K562 (cell line): ENCODE measurements around the gene ZNF618. TPM values are rescaled to one million over a fixed set of nuclear protein-coding genes. Genes with fewer than 3 reads are reported as not detected.

Experiments
- ATAC-seq: fragments of 200-7000 bp; cut with Tn5 transposase; 3 replicates; pipeline ENCODE4 v1.9.1; 2020; ENCODE audit warnings: moderate library complexity
- BruUV-seq: library from RNA; stranded (reverse); fragments of 400-500 nt; replicated peaks from 2 replicates; lab custom pipeline; 2021; lab: Mats Ljungman, UMichigan
- CTCF ChIA-PET: fragments of 300-600 bp; formaldehyde crosslinking; extraction: SDS; loops from one replicate; lab custom pipeline; 2021; ENCODE audit warnings: low intra/inter-chr PET ratio; lab: Yijun Ruan, JAX
- POLR2A ChIA-PET: fragments of 300-600, 350-650 bp; sonication (Branson Sonifier 250); formaldehyde crosslinking; extraction: SDS; loops from one replicate; lab custom pipeline; 2021; ENCODE audit warnings: antibody characterized with exemption, inconsistent platforms; lab: Yijun Ruan, JAX
- DNase-seq, 4 experiments: peaks; one replicate each; pipeline versions ENCODE4 v3.0.0 to v3.0.0-alpha.2; 2011 to 2018; ENCODE audit warnings: low spot score in 3 of 4, mixed read lengths in 3 of 4; ENCODE audit errors: extremely low read depth in 1 of 4
- FAIRE-seq: peaks from 2 replicates; lab custom pipeline; 2011; peaks lifted over from hg19 to GRCh38; lab: Jason Lieb, UNC
- H2AFZ ChIP-seq: 2 replicates; pipeline ENCODE4 v1.6.0; 2011; ENCODE audit warnings: low read depth, low read length, control low read depth, inconsistent platforms
- H3K27ac ChIP-seq: fragments of 200-600 bp; 3 replicates; pipeline ENCODE4 v1.8.0; 2011; ENCODE audit warnings: low read depth, mild to moderate bottlenecking, control low read depth, inconsistent platforms, low read length, moderate library complexity, mixed read lengths; ENCODE audit errors: extremely low read depth
- H3K27me3 ChIP-seq, 2 experiments: fragments of 300-600 bp in 1 of 2; 2 replicates in 1 of 2; 3 replicates in 1 of 2; pipeline versions ENCODE4 v1.6.0 to v1.8.0; 2011; ENCODE audit warnings: inconsistent platforms in 2 of 2, low read length in 2 of 2, mild to moderate bottlenecking in 1 of 2, mixed read lengths in 1 of 2, moderate library complexity in 1 of 2; ENCODE audit not compliant: control insufficient read depth in 2 of 2, insufficient read depth in 2 of 2
- H3K36me3 ChIP-seq: fragments of 300-600 bp; 3 replicates; pipeline ENCODE4 v1.8.0; 2011; ENCODE audit warnings: mild to moderate bottlenecking, low read length, inconsistent platforms; ENCODE audit not compliant: control insufficient read depth, insufficient read depth
- H3K4me1 ChIP-seq, 2 experiments: fragments of 200-600 bp in 1 of 2; replicated peaks in 1 of 2; 2 replicates in 1 of 2; 3 replicates in 1 of 2; pipeline versions ENCODE4 v1.5.1 to v1.8.0; 2011; ENCODE audit warnings: inconsistent platforms in 2 of 2, low read length in 2 of 2, mild to moderate bottlenecking in 1 of 2, mixed read lengths in 1 of 2, moderate library complexity in 1 of 2; ENCODE audit not compliant: control insufficient read depth in 2 of 2, insufficient read depth in 2 of 2
- H3K4me2 ChIP-seq: 2 replicates; pipeline ENCODE4 v1.6.1; 2011; ENCODE audit warnings: low read length, control low read depth, inconsistent platforms, mixed read lengths; ENCODE audit not compliant: insufficient read depth
- H3K4me3 ChIP-seq: fragments of 200-600 bp; sonication (generic), shearing (Covaris generic); 2 replicates; pipeline ENCODE4 v1.5.1; 2016; ENCODE audit warnings: control low read depth, inconsistent platforms
- H3K79me2 ChIP-seq: fragments of 200-600 bp; 3 replicates; pipeline ENCODE4 v1.8.0; 2011; ENCODE audit warnings: low read length, inconsistent platforms; ENCODE audit not compliant: control insufficient read depth, insufficient read depth
- H3K9ac ChIP-seq, 2 experiments: 2 replicates each; pipeline versions ENCODE4 v1.6.0 to v1.6.1; 2011; ENCODE audit warnings: low read depth in 2 of 2, low read length in 2 of 2, control low read depth in 1 of 2, inconsistent platforms in 1 of 2, mild to moderate bottlenecking in 1 of 2, mixed read lengths in 1 of 2; ENCODE audit not compliant: insufficient read depth in 1 of 2
- H3K9me1 ChIP-seq: one replicate; pipeline ENCODE4 v1.6.0; 2011; ENCODE audit warnings: inconsistent platforms, mild to moderate bottlenecking, low read length, moderate library complexity; ENCODE audit not compliant: control insufficient read depth, insufficient read depth
- H3K9me3 ChIP-seq: replicated peaks from 2 replicates; pipeline ENCODE4 v1.5.1; 2011; ENCODE audit warnings: low read depth, low read length, inconsistent platforms; ENCODE audit not compliant: control insufficient read depth, insufficient read depth
- H4K20me1 ChIP-seq: replicated peaks from 2 replicates; pipeline ENCODE4 v1.6.1; 2011; ENCODE audit warnings: low read length, inconsistent platforms, mixed read lengths; ENCODE audit not compliant: control insufficient read depth, insufficient read depth
- BMI1 ChIP-seq: fragments of 150-350 bp; IDR thresholded peaks from 2 replicates; pipeline ENCODE4 v1.6.1; 2014; ENCODE audit warnings: low read length
- BRD4 ChIP-seq: fragments of 200-600 bp; sonication (generic); IDR thresholded peaks from 2 replicates; pipeline ENCODE4 v1.6.1; 2017; ENCODE audit warnings: inconsistent platforms
- CHD2 ChIP-seq: IDR thresholded peaks from 2 replicates; pipeline ENCODE4 v1.6.1; 2011; ENCODE audit warnings: low read depth, low read length
- EHMT2 ChIP-seq: fragments of 450-650 bp; IDR thresholded peaks from 2 replicates; pipeline ENCODE4 v1.6.1; 2018; ENCODE audit warnings: antibody characterized with exemption
- ETV1 ChIP-seq: fragments of 450-650 bp; conservative IDR thresholded peaks from 2 replicates; pipeline ENCODE4 v1.6.1; 2016; ENCODE audit warnings: missing genetic modification characterization, control low read depth, low read depth, missing compliant biosample characterization
- GATAD2A ChIP-seq: fragments of 450-650 bp; IDR thresholded peaks from 2 replicates; pipeline ENCODE4 v1.6.1; 2017
- L3MBTL2 ChIP-seq: fragments of 450-650 bp; IDR thresholded peaks from 2 replicates; pipeline ENCODE4 v1.6.1; 2016; ENCODE audit warnings: mild to moderate bottlenecking, moderate library complexity
- NR2C2 ChIP-seq, 2 experiments: fragments of 200-800 bp in 1 of 2; sonication (Bioruptor generic) in 1 of 2; sonication (generic) in 1 of 2; formaldehyde crosslinking in 1 of 2; IDR thresholded peaks; 2 replicates each; pipeline versions ENCODE4 v1.6.1 to v1.8.0; 2016 to 2022; ENCODE audit warnings: mild to moderate bottlenecking in 1 of 2, missing compliant biosample characterization in 1 of 2, missing genetic modification characterization in 1 of 2, missing genetic modification reagents in 1 of 2
- POLR3G ChIP-seq: IDR thresholded peaks from 2 replicates; pipeline ENCODE4 v1.6.1; 2011; ENCODE audit not compliant: insufficient read length, insufficient replicate concordance; ENCODE audit errors: extremely low read depth
- TEAD4 ChIP-seq, 2 experiments: sonication (generic) in 1 of 2; formaldehyde crosslinking in 1 of 2; IDR thresholded peaks; 2 replicates each; pipeline versions ENCODE4 v1.6.1 to v1.8.0; 2012 to 2022; ENCODE audit warnings: borderline replicate concordance in 1 of 2, inconsistent platforms in 1 of 2, low read length in 1 of 2, mild to moderate bottlenecking in 1 of 2, missing genetic modification reagents in 1 of 2
- ZC3H11A ChIP-seq: IDR thresholded peaks from 2 replicates; pipeline ENCODE4 v1.6.1; 2012; ENCODE audit warnings: low read depth, low read length, improper control_type of control experiment
- ZNF764 ChIP-seq: fragments of 250-450 bp; sonication (Bioruptor Pico); IDR thresholded peaks from 2 replicates; pipeline ENCODE4 v1.4.0; 2020; ENCODE audit warnings: low read depth, mild to moderate bottlenecking, moderate library complexity
- WGBS: fragments of 100-300 bp; shearing (Covaris generic); methylation state at CpG from one replicate; pipeline ENCODE4 v1.1.6; 2016; ENCODE audit warnings: low coverage, mixed read lengths; ENCODE audit not compliant: insufficient coverage; ENCODE audit errors: missing lambda C conversion rate; 5-methylcytosine and 5-hydroxymethylcytosine counted together
- in situ Hi-C: fragments of 300-500 bp; cut with MboI; formaldehyde crosslinking; loops from 4 replicates; pipeline ENCODE4 v1.15.0; 2018; ENCODE audit warnings: inconsistent platforms, mixed read lengths
- intact Hi-C: fragments of 100-400 bp; cut with micrococcal nuclease; formaldehyde crosslinking; loops from 2 replicates; pipeline ENCODE4 v1.14.2; 2022
- polyA plus RNA-seq, 8 experiments: library from polyadenylated mRNA; depleted of rRNA in 4 of 8; stranded (reverse) in 5 of 8; unstranded in 3 of 8; fragments of >200 nt; fragmentation: Nextera tagmentation in 2 of 8; fragmentation: Illumina TruSeq in 1 of 8; extraction: Ambion mirVana in 2 of 8; extraction: Trizol in 1 of 8; gene quantifications; 2 replicates each; pipeline versions ENCODE4 v1.2.1 to v1.2.3, GENCODE V29; 2011 to 2014; ENCODE audit warnings: inconsistent platforms in 1 of 8, missing spikeins in 1 of 8
- total RNA-seq, 7 experiments: library from RNA; depleted of rRNA in 6 of 7; stranded (reverse); fragments of >200 nt in 6 of 7; fragmentation: Illumina TruSeq in 2 of 7; extraction: Trizol in 2 of 7; gene quantifications; 2 replicates each; pipeline versions ENCODE4 v1.2.1 to v1.2.3, GENCODE V29; 2011 to 2021; ENCODE audit warnings: low replicate concordance in 1 of 7
- TF ChIP-seq, protein P1 (sequence below): sonication (generic); formaldehyde crosslinking; IDR thresholded peaks from 2 replicates; pipeline ENCODE4 v1.8.1; 2023; ENCODE audit warnings: mild to moderate bottlenecking, missing genetic modification reagents, moderate library complexity
- TF ChIP-seq, protein P2 (sequence below): sonication (generic); IDR thresholded peaks from 2 replicates; pipeline ENCODE4 v1.6.1; 2016
- TF ChIP-seq, protein P3 (sequence below): fragments of 250-450 bp; sonication (Bioruptor Pico); IDR thresholded peaks from 2 replicates; pipeline ENCODE4 v1.5.0; 2021
- TF ChIP-seq, protein P4 (sequence below): conservative IDR thresholded peaks from 2 replicates; pipeline ENCODE4 v1.6.1; 2011; ENCODE audit warnings: low read depth, mild to moderate bottlenecking, low read length; ENCODE audit not compliant: control insufficient read depth

Gene ZNF618
- total and polyA plus RNA-seq, 9 of the 15 experiments (the other 6 are each of a cell fraction or from before 2014, with no cell fraction given), result 0.08 to 13.7 (median 3.4) TPM

DNA sequence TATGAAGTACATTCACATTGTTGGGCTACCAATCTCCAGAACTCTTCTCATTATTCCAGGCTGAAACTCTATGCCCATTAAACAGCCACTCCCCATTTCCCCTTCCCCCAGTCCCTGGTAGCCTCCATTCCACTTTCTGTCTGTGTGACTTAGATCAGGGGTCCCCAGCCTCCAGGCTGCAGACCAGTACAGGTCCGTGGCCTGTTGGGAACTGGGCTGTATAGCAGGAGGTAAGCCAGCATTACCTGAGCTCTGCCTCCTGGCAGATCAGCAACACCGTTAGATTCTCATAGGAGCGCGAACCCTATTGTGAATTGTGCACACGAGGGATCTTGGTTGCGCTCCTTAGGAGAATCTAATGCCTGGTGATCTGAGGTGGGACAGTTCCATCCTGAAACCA is 23.1 kb downstream of the ZNF618 start:
- CTCF ChIA-PET, result no interaction called here
- WGBS, result 37% methylated on average over 6 of the region's 6 CpGs
- no peak for DNase-seq

More for the DNA sequence above, 23.1 kb downstream of the ZNF618 start:
- Histone ChIP-seq H3K9me3 (no peaks in the 10 kb centered on the region), H4K20me1 (no peaks in the 10 kb centered on the region), H3K27me3 (peaks cover 0 to 18% of the 10 kb centered on the region in 2 experiments; a peak in 3 of 5 replicates), H3K9ac (no peak overlapping the region), H3K4me1 (no peaks in the 10 kb centered on the region), H3K27ac (no peak overlapping the region), H3K79me2 (0 out of 3 replicates have a peak, but pooled peaks cover 3% of the 10 kb centered on the region), H3K9me1 (no peaks in the 10 kb centered on the region), H2AFZ (no peak overlapping the region), H3K4me3 (no peak overlapping the region), H3K4me2 (no peak overlapping the region), H3K36me3 (no peaks in the 10 kb centered on the region)
- no TSS peak for BruUV-seq
- intact Hi-C loops, result no loop called here
- FAIRE-seq (no peak), ATAC-seq (no peak)
- POLR2A ChIA-PET, result interaction anchor here (0.6 kb wide), 1 partner anchor 37 kb away, joined by 3 read pairs; no protein-coding TSS in a partner anchor
- in situ Hi-C loops, result no loop called here
- no peak for TF ChIP-seq GATAD2A
- TF ChIP-seq, protein P1, sequence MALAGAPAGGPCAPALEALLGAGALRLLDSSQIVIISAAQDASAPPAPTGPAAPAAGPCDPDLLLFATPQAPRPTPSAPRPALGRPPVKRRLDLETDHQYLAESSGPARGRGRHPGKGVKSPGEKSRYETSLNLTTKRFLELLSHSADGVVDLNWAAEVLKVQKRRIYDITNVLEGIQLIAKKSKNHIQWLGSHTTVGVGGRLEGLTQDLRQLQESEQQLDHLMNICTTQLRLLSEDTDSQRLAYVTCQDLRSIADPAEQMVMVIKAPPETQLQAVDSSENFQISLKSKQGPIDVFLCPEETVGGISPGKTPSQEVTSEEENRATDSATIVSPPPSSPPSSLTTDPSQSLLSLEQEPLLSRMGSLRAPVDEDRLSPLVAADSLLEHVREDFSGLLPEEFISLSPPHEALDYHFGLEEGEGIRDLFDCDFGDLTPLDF (CRISPR knock-in tag), result no peak
- no peak for TF ChIP-seq ZC3H11A
- TF ChIP-seq POLR3G, result no peak
- TF ChIP-seq, protein P2, sequence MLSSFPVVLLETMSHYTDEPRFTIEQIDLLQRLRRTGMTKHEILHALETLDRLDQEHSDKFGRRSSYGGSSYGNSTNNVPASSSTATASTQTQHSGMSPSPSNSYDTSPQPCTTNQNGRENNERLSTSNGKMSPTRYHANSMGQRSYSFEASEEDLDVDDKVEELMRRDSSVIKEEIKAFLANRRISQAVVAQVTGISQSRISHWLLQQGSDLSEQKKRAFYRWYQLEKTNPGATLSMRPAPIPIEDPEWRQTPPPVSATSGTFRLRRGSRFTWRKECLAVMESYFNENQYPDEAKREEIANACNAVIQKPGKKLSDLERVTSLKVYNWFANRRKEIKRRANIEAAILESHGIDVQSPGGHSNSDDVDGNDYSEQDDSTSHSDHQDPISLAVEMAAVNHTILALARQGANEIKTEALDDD, result no peak
- TF ChIP-seq ZNF764, result no peak
- TF ChIP-seq TEAD4 (IDR thresholded peaks at IDR 0.05; ENCODE audit: low read length), result no peak
- TF ChIP-seq TEAD4 (CRISPR knock-in tag; IDR thresholded peaks at IDR 0.05; ENCODE audit: borderline replicate concordance), result no peak
- no peak for TF ChIP-seq BRD4
- no peak for TF ChIP-seq L3MBTL2
- TF ChIP-seq, protein P3, sequence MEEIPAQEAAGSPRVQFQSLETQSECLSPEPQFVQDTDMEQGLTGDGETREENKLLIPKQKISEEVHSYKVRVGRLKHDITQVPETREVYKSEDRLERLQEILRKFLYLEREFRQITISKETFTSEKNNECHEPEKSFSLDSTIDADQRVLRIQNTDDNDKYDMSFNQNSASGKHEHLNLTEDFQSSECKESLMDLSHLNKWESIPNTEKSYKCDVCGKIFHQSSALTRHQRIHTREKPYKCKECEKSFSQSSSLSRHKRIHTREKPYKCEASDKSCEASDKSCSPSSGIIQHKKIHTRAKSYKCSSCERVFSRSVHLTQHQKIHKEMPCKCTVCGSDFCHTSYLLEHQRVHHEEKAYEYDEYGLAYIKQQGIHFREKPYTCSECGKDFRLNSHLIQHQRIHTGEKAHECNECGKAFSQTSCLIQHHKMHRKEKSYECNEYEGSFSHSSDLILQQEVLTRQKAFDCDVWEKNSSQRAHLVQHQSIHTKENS (CRISPR knock-in tag), result no peak
- no peak for TF ChIP-seq ETV1 (tag)
- no peak for TF ChIP-seq NR2C2 (CRISPR knock-in tag; IDR thresholded peaks at IDR 0.05)
- no peak for TF ChIP-seq NR2C2 (tag; IDR thresholded peaks at IDR 0.05)
- TF ChIP-seq EHMT2, result no peak
- TF ChIP-seq BMI1, result no peak
- TF ChIP-seq, protein P4, sequence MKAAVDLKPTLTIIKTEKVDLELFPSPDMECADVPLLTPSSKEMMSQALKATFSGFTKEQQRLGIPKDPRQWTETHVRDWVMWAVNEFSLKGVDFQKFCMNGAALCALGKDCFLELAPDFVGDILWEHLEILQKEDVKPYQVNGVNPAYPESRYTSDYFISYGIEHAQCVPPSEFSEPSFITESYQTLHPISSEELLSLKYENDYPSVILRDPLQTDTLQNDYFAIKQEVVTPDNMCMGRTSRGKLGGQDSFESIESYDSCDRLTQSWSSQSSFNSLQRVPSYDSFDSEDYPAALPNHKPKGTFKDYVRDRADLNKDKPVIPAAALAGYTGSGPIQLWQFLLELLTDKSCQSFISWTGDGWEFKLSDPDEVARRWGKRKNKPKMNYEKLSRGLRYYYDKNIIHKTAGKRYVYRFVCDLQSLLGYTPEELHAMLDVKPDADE, result no peak
- TF ChIP-seq CHD2, result no peak
